ENCODE results near the gene CSH2. TPM values are rescaled to one million over a fixed set of nuclear protein-coding genes. Genes with fewer than 3 reads are reported as not detected.

CSH2 gene
- polyA plus RNA-seq, 1 experiment, result not detected

- POLR2A ChIA-PET, result no interaction called here
- no peaks in the 10 kb centered on the region for H3K27me3 ChIP-seq (ENCODE audit: control insufficient read depth, insufficient read depth, low read length)
- H3K4me3 ChIP-seq (ENCODE audit: low read depth, low read length), result no peak overlapping the region
- TF ChIP-seq CTCF (IDR thresholded peaks at IDR 0.05; ENCODE audit: insufficient read depth, low read depth, low read length), result no peak
- CTCF ChIA-PET, result interaction anchor here (1.9 kb wide), 1 partner anchor 8 kb away, joined by 8 read pairs; no protein-coding TSS in a partner anchor
- peaks cover 56% of the 10 kb centered on the region for H3K36me3 ChIP-seq (ENCODE audit: control insufficient read depth, insufficient read depth, low read length)
- DNase-seq (ENCODE audit: low read depth), result no peak
Observed at GRCh38 chr17:63830904-63831491, 42.5 kb downstream of the CSH2 start.

- no peak overlapping the region for H3K4me3 ChIP-seq (ENCODE audit: low read depth, low read length)
- DNase-seq (ENCODE audit: low read depth), result no peak
- TF ChIP-seq CTCF (IDR thresholded peaks at IDR 0.05; ENCODE audit: insufficient read depth, low read depth, low read length), result no peak
- ChIA-PET POLR2A (no interaction called here), CTCF (interaction anchor here (1.9 to 2.8 kb wide), 2 partner anchors 8 to 56 kb away, joined by 8 to 9 read pairs; partner anchors contain the start of genes CCDC47 and DDX42)
- H3K27me3 ChIP-seq (ENCODE audit: control insufficient read depth, insufficient read depth, low read length), result no peaks in the 10 kb centered on the region
- H3K36me3 ChIP-seq (ENCODE audit: control insufficient read depth, insufficient read depth, low read length), result peaks cover 55% of the 10 kb centered on the region
Observed at GRCh38 chr17:63830278-63830677, 43.2 kb downstream of the CSH2 start.

GRCh38 chr17:63828936-63829335 is 44.5 kb downstream of the CSH2 start:
- CTCF ChIA-PET, result interaction anchor here (0.6 to 2.8 kb wide), 3 partner anchors 10 to 121 kb away, joined by 3 to 9 read pairs (median 8); partner anchors contain the start of genes CCDC47 and DDX42
- POLR2A ChIA-PET, result no interaction called here
- Histone ChIP-seq H3K27me3 (ENCODE audit: control insufficient read depth, insufficient read depth, low read length) (no peaks in the 10 kb centered on the region), H3K4me3 (ENCODE audit: low read depth, low read length) (no peak overlapping the region), H3K36me3 (ENCODE audit: control insufficient read depth, insufficient read depth, low read length) (peaks cover 57% of the 10 kb centered on the region)
- DNase-seq (ENCODE audit: low read depth), result no peak
- no peak for TF ChIP-seq CTCF (IDR thresholded peaks at IDR 0.05; ENCODE audit: insufficient read depth, low read depth, low read length)

GRCh38 chr17:63827801-63828221 is 45.7 kb downstream of the CSH2 start:
- peak overlapping the region; percentile 59 for H3K4me3 ChIP-seq (ENCODE audit: low read depth, low read length)
- no peak for DNase-seq (ENCODE audit: low read depth)
- no peak for TF ChIP-seq CTCF (IDR thresholded peaks at IDR 0.05; ENCODE audit: insufficient read depth, low read depth, low read length)
- ChIA-PET CTCF (interaction anchor here (1.1 to 2.8 kb wide), 2 partner anchors 10 to 53 kb away, joined by 9 to 11 read pairs; partner anchors contain the start of genes CCDC47 and DDX42), POLR2A (interaction anchor here (0.6 kb wide), 2 partner anchors 11 to 16 kb away, joined by 6 read pairs; no protein-coding TSS in a partner anchor)
- peaks cover 50% of the 10 kb centered on the region for H3K36me3 ChIP-seq (ENCODE audit: control insufficient read depth, insufficient read depth, low read length)
- no peaks in the 10 kb centered on the region for H3K27me3 ChIP-seq (ENCODE audit: control insufficient read depth, insufficient read depth, low read length)

GRCh38 chr17:63827002-63827800 is 46.3 kb downstream of the CSH2 start, which contains the start of the genes FTSJ3 and PSMC5:
TSS of gene FTSJ3 (minus strand) at chr17:63827663. CDS start at chr17:63826902, 761 bp downstream.
TSS of gene PSMC5 (plus strand) at chr17:63827431. CDS start at chr17:63827491, 60 bp downstream.
- peak; percentile 62 for TF ChIP-seq CTCF (IDR thresholded peaks at IDR 0.05; ENCODE audit: insufficient read depth, low read depth, low read length)
- no peaks in the 10 kb centered on the region for H3K27me3 ChIP-seq (ENCODE audit: control insufficient read depth, insufficient read depth, low read length)
- peaks cover 47% of the 10 kb centered on the region for H3K36me3 ChIP-seq (ENCODE audit: control insufficient read depth, insufficient read depth, low read length)
- DNase-seq (ENCODE audit: low read depth), result peak; percentile 65
- H3K4me3 ChIP-seq (ENCODE audit: low read depth, low read length), result peak within 1 kb of the TSS; percentile 59
- ChIA-PET CTCF (interaction anchor here (0.8 to 1.2 kb wide), 3 partner anchors 8 to 130 kb away, joined by 3 read pairs; no protein-coding TSS in a partner anchor), POLR2A (no interaction called here)
